ENCODE measurements around the gene PAH. TPM values are rescaled to one million over a fixed set of nuclear protein-coding genes. Genes with fewer than 3 reads are reported as not detected.
A peak's percentile ranks its signal among the peaks of the same experiment; 100 is the strongest.

Gene PAH
- polyA plus RNA-seq, 3 donors: not detected

GRCh38 chr12:102963796-102964195 is 46.8 kb upstream of the PAH start:
- TF ChIP-seq CTCF (IDR thresholded peaks at IDR 0.05): no peak
- Mint-ChIP-seq H3K27ac (no peak overlapping the region), H3K9me3 (peaks cover 6 to 47% (median 35%) of the 10 kb centered on the region in 7 donors), H3K36me3 (peaks cover 0 to 1% of the 10 kb centered on the region in 2 donors), H3K27me3 (ENCODE audit: low read depth in 3 of 3) (peaks cover 71 to 88% (median 82%) of the 10 kb centered on the region in 3 donors), H3K4me1 (no peaks in the 10 kb centered on the region), H3K4me3 (peak overlapping the region in 1 of 2 donors; percentile 85)
- no peaks in the 10 kb centered on the region for H4K20me1 ChIP-seq (ENCODE audit: insufficient read depth, low read length)
- no peaks in the 10 kb centered on the region for H3K4me1 ChIP-seq (ENCODE audit: control insufficient read depth in 1 of 2, insufficient read depth in 2 of 2, low read length in 2 of 2)
- H3K9me3 ChIP-seq (replicated peaks in 1 of 2; ENCODE audit: control insufficient read depth in 1 of 2, insufficient read depth in 1 of 2, low read length in 2 of 2): peaks cover 3 to 60% of the 10 kb centered on the region in 2 donors
- peaks cover 69 to 78% of the 10 kb centered on the region in 2 donors for H3K27me3 ChIP-seq (ENCODE audit: control insufficient read depth in 2 of 2, insufficient read depth in 2 of 2, low read length in 2 of 2)
- no peaks in the 10 kb centered on the region for H3K36me3 ChIP-seq (replicated peaks in 1 of 2; ENCODE audit: control insufficient read depth in 1 of 2, insufficient read depth in 2 of 2, low read length in 2 of 2)
- no peak overlapping the region for H3K4me3 ChIP-seq (replicated peaks in 1 of 3; ENCODE audit: low read depth in 2 of 3, low read length in 3 of 3)
- 36% methylated on average over 2 of the region's 4 CpGs for WGBS (ENCODE audit: insufficient coverage)
- DNase-seq: no peak
- no peak overlapping the region for H2AFZ ChIP-seq (ENCODE audit: insufficient read depth, low read depth, low read length, poor library complexity, severe bottlenecking)
- no peak overlapping the region for H3K9ac ChIP-seq (ENCODE audit: insufficient read depth, low read length, poor library complexity, severe bottlenecking)
- H3K79me2 ChIP-seq (ENCODE audit: insufficient read depth, low read length): no peaks in the 10 kb centered on the region
- H3K27ac ChIP-seq (ENCODE audit: low read depth in 1 of 2, low read length in 2 of 2): no peak overlapping the region
- H3K4me2 ChIP-seq (replicated peaks; ENCODE audit: extremely low read depth, low read length, poor library complexity, severe bottlenecking): no peak overlapping the region
- intact Hi-C loops (cut with micrococcal nuclease): no loop called here

DNA sequence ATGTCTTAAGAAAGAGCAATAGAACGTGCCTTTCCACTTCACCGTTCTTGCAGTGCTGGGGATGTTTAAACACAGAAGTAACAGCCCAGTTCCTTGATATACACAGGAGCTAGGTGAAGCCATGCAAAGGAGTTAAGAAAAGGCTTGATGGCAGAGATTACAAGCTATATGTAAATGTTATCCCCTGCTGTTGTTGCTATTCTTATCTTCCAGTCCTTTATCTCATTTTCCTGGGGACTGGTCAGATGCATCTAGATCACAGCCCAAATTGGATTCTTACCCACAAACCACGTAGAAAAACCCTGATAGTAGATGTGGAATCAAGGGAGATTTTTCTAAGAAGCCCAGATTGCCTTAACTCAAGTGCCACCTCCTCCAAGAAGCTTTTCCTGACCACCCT is 45.9 kb upstream of the PAH start:
- TF ChIP-seq CTCF (IDR thresholded peaks at IDR 0.05): no peak
- Mint-ChIP-seq H3K9me3 (peaks cover 6 to 48% (median 37%) of the 10 kb centered on the region in 7 donors), H3K36me3 (peaks cover 0 to 1% of the 10 kb centered on the region in 2 donors), H3K27me3 (ENCODE audit: low read depth in 3 of 3) (peaks cover 78 to 93% (median 89%) of the 10 kb centered on the region in 3 donors), H3K27ac (no peak overlapping the region), H3K4me1 (peaks cover under 1% of the 10 kb centered on the region), H3K4me3 (peak overlapping the region in 1 of 2 donors; percentile 76)
- Histone ChIP-seq H3K4me2 (replicated peaks; ENCODE audit: extremely low read depth, low read length, poor library complexity, severe bottlenecking) (no peak overlapping the region), H3K4me1 (ENCODE audit: control insufficient read depth in 1 of 2, insufficient read depth in 2 of 2, low read length in 2 of 2) (no peaks in the 10 kb centered on the region), H3K36me3 (replicated peaks in 1 of 2; ENCODE audit: control insufficient read depth in 1 of 2, insufficient read depth in 2 of 2, low read length in 2 of 2) (no peaks in the 10 kb centered on the region), H4K20me1 (ENCODE audit: insufficient read depth, low read length) (no peaks in the 10 kb centered on the region), H2AFZ (ENCODE audit: insufficient read depth, low read depth, low read length, poor library complexity, severe bottlenecking) (no peak overlapping the region), H3K27ac (ENCODE audit: low read depth in 1 of 2, low read length in 2 of 2) (no peak overlapping the region), H3K79me2 (ENCODE audit: insufficient read depth, low read length) (no peaks in the 10 kb centered on the region), H3K27me3 (ENCODE audit: control insufficient read depth in 2 of 2, insufficient read depth in 2 of 2, low read length in 2 of 2) (peaks cover 72 to 84% of the 10 kb centered on the region in 2 donors), H3K9ac (ENCODE audit: insufficient read depth, low read length, poor library complexity, severe bottlenecking) (no peak overlapping the region), H3K9me3 (replicated peaks in 1 of 2; ENCODE audit: control insufficient read depth in 1 of 2, insufficient read depth in 1 of 2, low read length in 2 of 2) (peaks cover 3 to 66% of the 10 kb centered on the region in 2 donors), H3K4me3 (replicated peaks in 1 of 3; ENCODE audit: low read depth in 2 of 3, low read length in 3 of 3) (no peak overlapping the region)
- WGBS (ENCODE audit: insufficient coverage): no CpG with 5 or more reads among the region's 3 CpGs
- no peak for DNase-seq
- intact Hi-C loops (cut with micrococcal nuclease): no loop called here

Data from CD14-positive monocyte (primary cell).